ENCODE results near the gene BUD13. TPM values are rescaled to one million over a fixed set of nuclear protein-coding genes. Genes with fewer than 3 reads are reported as not detected.

The BUD13 gene
- total and polyA plus RNA-seq, 2 experiments from 2014 or later = 17.0 to 24.8 TPM

DNA sequence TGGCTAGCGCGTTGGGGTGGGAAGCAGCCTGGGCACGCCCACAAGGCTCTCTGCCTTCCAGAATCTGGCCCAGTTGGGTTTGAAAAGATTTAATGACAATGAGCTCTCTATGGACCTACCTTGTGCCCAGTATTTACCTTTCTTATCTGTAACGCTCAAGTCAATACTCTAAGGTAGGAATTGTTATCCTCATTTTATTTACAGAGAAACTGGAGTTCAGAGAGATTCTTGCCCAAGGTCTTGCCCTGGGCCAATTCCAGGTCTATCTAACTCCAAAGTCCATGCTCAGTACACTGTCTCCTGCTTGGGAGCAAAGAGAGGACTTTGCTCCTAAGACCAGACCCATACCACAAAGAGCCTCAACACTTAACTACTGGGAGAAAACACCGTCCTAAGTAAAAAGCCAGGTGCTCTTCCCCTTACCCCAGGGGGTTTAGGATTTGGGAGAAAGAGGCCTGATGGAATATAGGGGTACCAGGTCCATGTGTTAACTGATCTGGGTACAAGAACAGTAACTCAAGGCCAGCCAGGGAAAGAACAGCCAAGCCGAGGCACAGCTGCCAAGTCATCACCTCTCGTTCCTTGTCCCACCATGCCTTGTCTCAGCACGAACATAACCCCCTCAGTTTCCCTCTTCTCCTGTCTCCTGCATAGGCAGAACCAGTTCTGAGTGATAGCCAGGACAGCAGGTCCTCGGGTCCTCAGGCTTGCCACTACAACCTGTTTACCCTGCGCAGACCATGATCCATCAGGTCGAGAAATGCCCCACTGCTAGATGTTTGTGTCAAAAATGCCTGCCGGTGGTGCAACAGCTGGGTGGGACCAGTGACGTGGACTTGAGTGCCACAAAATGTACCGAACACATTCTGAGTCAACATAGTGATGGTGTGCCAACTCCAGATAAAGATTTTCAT is 35.7 kb upstream of the BUD13 start:
- H3K79me2 ChIP-seq (replicated peaks; ENCODE audit: insufficient read depth) = no peaks in the 10 kb centered on the region
- TF ChIP-seq STAT1 (IDR thresholded peaks at IDR 0.05; ENCODE audit: unreplicated experiment) = no peak
- TF ChIP-seq, protein P1, sequence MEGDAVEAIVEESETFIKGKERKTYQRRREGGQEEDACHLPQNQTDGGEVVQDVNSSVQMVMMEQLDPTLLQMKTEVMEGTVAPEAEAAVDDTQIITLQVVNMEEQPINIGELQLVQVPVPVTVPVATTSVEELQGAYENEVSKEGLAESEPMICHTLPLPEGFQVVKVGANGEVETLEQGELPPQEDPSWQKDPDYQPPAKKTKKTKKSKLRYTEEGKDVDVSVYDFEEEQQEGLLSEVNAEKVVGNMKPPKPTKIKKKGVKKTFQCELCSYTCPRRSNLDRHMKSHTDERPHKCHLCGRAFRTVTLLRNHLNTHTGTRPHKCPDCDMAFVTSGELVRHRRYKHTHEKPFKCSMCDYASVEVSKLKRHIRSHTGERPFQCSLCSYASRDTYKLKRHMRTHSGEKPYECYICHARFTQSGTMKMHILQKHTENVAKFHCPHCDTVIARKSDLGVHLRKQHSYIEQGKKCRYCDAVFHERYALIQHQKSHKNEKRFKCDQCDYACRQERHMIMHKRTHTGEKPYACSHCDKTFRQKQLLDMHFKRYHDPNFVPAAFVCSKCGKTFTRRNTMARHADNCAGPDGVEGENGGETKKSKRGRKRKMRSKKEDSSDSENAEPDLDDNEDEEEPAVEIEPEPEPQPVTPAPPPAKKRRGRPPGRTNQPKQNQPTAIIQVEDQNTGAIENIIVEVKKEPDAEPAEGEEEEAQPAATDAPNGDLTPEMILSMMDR (conservative IDR thresholded peaks at IDR 0.05; ENCODE audit: low read depth in 2 of 2) = no peak
- no peak for TF ChIP-seq EZH2 (IDR thresholded peaks at IDR 0.05; ENCODE audit: low read depth, unreplicated experiment)
- TF ChIP-seq, protein P2, sequence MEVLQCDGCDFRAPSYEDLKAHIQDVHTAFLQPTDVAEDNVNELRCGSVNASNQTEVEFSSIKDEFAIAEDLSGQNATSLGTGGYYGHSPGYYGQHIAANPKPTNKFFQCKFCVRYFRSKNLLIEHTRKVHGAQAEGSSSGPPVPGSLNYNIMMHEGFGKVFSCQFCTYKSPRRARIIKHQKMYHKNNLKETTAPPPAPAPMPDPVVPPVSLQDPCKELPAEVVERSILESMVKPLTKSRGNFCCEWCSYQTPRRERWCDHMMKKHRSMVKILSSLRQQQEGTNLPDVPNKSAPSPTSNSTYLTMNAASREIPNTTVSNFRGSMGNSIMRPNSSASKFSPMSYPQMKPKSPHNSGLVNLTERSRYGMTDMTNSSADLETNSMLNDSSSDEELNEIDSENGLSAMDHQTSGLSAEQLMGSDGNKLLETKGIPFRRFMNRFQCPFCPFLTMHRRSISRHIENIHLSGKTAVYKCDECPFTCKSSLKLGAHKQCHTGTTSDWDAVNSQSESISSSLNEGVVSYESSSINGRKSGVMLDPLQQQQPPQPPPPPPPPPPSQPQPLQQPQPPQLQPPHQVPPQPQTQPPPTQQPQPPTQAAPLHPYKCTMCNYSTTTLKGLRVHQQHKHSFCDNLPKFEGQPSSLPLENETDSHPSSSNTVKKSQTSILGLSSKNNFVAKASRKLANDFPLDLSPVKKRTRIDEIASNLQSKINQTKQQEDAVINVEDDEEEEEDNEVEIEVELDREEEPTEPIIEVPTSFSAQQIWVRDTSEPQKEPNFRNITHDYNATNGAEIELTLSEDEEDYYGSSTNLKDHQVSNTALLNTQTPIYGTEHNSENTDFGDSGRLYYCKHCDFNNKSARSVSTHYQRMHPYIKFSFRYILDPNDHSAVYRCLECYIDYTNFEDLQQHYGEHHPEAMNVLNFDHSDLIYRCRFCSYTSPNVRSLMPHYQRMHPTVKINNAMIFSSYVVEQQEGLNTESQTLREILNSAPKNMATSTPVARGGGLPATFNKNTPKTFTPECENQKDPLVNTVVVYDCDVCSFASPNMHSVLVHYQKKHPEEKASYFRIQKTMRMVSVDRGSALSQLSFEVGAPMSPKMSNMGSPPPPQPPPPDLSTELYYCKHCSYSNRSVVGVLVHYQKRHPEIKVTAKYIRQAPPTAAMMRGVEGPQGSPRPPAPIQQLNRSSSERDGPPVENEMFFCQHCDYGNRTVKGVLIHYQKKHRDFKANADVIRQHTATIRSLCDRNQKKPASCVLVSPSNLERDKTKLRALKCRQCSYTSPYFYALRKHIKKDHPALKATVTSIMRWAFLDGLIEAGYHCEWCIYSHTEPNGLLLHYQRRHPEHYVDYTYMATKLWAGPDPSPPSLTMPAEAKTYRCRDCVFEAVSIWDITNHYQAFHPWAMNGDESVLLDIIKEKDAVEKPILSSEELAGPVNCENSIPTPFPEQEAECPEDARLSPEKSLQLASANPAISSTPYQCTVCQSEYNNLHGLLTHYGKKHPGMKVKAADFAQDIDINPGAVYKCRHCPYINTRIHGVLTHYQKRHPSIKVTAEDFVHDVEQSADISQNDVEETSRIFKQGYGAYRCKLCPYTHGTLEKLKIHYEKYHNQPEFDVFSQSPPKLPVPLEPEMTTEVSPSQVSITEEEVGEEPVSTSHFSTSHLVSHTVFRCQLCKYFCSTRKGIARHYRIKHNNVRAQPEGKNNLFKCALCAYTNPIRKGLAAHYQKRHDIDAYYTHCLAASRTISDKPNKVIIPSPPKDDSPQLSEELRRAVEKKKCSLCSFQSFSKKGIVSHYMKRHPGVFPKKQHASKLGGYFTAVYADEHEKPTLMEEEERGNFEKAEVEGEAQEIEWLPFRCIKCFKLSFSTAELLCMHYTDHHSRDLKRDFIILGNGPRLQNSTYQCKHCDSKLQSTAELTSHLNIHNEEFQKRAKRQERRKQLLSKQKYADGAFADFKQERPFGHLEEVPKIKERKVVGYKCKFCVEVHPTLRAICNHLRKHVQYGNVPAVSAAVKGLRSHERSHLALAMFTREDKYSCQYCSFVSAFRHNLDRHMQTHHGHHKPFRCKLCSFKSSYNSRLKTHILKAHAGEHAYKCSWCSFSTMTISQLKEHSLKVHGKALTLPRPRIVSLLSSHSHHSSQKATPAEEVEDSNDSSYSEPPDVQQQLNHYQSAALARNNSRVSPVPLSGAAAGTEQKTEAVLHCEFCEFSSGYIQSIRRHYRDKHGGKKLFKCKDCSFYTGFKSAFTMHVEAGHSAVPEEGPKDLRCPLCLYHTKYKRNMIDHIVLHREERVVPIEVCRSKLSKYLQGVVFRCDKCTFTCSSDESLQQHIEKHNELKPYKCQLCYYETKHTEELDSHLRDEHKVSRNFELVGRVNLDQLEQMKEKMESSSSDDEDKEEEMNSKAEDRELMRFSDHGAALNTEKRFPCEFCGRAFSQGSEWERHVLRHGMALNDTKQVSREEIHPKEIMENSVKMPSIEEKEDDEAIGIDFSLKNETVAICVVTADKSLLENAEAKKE (CRISPR knock-in tag; IDR thresholded peaks at IDR 0.05) = no peak
- no peak for TF ChIP-seq POLR2AphosphoS5 (IDR thresholded peaks at IDR 0.05; ENCODE audit: low read depth)
- TF ChIP-seq, protein P3, sequence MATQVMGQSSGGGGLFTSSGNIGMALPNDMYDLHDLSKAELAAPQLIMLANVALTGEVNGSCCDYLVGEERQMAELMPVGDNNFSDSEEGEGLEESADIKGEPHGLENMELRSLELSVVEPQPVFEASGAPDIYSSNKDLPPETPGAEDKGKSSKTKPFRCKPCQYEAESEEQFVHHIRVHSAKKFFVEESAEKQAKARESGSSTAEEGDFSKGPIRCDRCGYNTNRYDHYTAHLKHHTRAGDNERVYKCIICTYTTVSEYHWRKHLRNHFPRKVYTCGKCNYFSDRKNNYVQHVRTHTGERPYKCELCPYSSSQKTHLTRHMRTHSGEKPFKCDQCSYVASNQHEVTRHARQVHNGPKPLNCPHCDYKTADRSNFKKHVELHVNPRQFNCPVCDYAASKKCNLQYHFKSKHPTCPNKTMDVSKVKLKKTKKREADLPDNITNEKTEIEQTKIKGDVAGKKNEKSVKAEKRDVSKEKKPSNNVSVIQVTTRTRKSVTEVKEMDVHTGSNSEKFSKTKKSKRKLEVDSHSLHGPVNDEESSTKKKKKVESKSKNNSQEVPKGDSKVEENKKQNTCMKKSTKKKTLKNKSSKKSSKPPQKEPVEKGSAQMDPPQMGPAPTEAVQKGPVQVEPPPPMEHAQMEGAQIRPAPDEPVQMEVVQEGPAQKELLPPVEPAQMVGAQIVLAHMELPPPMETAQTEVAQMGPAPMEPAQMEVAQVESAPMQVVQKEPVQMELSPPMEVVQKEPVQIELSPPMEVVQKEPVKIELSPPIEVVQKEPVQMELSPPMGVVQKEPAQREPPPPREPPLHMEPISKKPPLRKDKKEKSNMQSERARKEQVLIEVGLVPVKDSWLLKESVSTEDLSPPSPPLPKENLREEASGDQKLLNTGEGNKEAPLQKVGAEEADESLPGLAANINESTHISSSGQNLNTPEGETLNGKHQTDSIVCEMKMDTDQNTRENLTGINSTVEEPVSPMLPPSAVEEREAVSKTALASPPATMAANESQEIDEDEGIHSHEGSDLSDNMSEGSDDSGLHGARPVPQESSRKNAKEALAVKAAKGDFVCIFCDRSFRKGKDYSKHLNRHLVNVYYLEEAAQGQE (IDR thresholded peaks at IDR 0.05; ENCODE audit: unreplicated experiment) = no peak
- TF ChIP-seq ZNF114 (CRISPR knock-in tag; IDR thresholded peaks at IDR 0.05) = no peak

More for the DNA sequence above, 35.7 kb upstream of the BUD13 start:
- no peaks in the 10 kb centered on the region for H3K4me1 ChIP-seq (ENCODE audit: insufficient read depth)
- no peaks in the 10 kb centered on the region; the same call in 2 of the 3 replicates for H3K4me1 Mint-ChIP-seq
- no peak overlapping the region for H2AFZ ChIP-seq
- DNase-seq (ENCODE audit: low spot score) = no peak
- no peaks in the 10 kb centered on the region for H3K9me2 ChIP-seq (ENCODE audit: insufficient read depth)
- ATAC-seq = no peak
- no peak overlapping the region for H3K27ac Mint-ChIP-seq
- H3K9me3 Mint-ChIP-seq = no peaks in the 10 kb centered on the region
- no peaks in the 10 kb centered on the region for H3K27me3 Mint-ChIP-seq (ENCODE audit: insufficient read depth, low read depth, poor library complexity)
- H3K4me3 Mint-ChIP-seq = no peak overlapping the region
- no peak overlapping the region for H3K27ac ChIP-seq (ENCODE audit: low read depth)
- no peaks in the 10 kb centered on the region for H3K36me3 Mint-ChIP-seq (ENCODE audit: low read depth)
- H3K4me2 ChIP-seq = no peak overlapping the region
- no peaks in the 10 kb centered on the region for H3K27me3 ChIP-seq (ENCODE audit: insufficient read depth)
- H3F3A ChIP-seq (replicated peaks; ENCODE audit: low read depth) = no peaks in the 10 kb centered on the region
- H3K36me3 ChIP-seq (ENCODE audit: insufficient read depth) = no peaks in the 10 kb centered on the region
- H3K4me3 ChIP-seq = no peak overlapping the region
- no peaks in the 10 kb centered on the region for H4K20me1 ChIP-seq (replicated peaks; ENCODE audit: insufficient read depth)
